ENCODE results near the gene PCSK2.
"Not testable (repeated sequence)": the region's sequence is repeated elsewhere in the genome, so short reads cannot be mapped to it uniquely, and the experiment has no call there.

PCSK2 gene

GRCh38 chr20:17226410-17227218 lies at the start of gene PCSK2:
PCSK2 (plus strand) TSS chr20:17227040; CDS start chr20:17227306, 266 bp downstream.
- peak; percentile 97 to 99 for DNase-seq

- no peak for DNase-seq
Observed at GRCh38 chr20:17177341-17177740, 49.5 kb upstream of the PCSK2 start.

GRCh38 chr20:17179840-17180239 lies 47.0 kb upstream of the PCSK2 start:
- DNase-seq = no peak

GRCh38 chr20:17189976-17190695 lies 36.7 kb upstream of the PCSK2 start:
- no peak for DNase-seq

- no peak for DNase-seq
Observed at GRCh38 chr20:17197041-17197440, 29.8 kb upstream of the PCSK2 start.

DNA sequence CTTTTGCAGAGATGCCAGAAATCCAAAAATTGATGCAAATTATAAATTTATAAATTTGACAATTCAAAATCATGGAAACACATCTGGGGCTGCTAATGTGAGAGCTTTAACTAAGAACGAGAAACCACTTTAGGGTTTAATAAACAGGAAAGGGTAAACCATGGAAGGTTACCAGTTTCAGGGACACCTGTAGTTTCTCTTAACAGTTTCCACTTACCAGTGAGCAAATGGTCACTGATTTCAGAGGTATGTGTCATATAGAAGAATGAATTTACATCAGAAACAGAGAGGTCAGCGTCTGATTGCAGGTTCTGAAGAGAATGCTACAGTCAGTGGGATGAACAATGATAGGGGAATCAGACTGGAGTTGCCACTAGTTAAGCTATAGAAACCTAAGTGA lies 24.8 kb upstream of the PCSK2 start:
- DNase-seq = no peak

GRCh38 chr20:17202673-17203072 lies 24.2 kb upstream of the PCSK2 start:
- DNase-seq = no peak

DNA sequence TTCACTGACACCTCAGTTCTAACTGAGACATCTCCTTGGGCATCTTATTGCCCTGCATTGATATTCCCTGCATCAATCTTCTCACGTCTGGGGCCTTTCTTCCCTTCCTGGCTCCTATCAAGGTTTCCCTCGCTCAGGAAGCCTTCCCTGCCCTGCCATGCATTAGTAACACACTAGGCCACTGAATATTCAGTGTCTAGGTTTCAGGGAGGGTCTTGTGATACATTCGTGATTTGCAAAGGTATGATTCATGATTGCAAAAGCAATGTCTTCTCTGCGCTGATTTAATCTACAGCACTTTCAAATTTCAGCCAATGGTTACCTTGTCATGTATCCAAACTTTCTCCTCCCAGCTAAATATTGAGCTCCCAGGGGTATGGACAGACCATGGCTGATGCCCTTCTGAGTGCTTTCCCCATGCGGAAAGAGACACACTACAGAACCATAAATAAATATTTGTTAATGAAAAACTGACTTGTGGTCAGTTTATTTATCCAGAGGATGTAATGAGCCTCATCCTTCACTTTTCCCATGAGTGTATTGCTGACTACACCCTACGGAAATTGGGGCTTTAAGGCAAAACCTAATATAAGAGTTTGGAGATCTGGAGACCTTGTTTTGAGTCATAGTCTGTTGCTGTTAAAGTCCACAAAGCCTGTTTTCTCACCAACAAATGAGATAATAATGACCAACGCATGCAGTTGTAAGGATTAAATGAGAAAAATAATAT lies 21.6 kb upstream of the PCSK2 start:
- no peak for DNase-seq

- DNase-seq = no peak
Observed at GRCh38 chr20:17210387-17210786, 16.5 kb upstream of the PCSK2 start.

GRCh38 chr20:17210983-17211382 lies 15.9 kb upstream of the PCSK2 start:
- no peak for DNase-seq

GRCh38 chr20:17215167-17215566 lies 11.7 kb upstream of the PCSK2 start:
- DNase-seq = no peak

DNA sequence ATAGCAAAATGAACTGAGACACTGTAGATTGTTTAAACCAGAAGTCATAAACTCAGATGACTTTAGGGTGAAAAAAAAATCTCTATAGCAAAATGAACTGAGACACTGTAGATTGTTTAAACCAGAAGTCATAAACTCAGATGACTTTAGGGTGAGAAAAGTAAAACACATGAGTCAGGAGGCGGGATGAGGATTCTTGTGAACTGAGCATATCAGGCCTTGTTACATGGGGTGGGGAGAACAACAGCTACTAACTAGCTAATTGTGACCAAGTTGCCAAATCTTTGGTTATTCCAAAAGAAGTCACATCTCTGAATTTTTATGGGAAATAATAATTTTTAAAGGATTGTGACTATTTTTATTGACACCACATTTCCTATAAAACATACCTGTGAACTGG lies 7.0 kb upstream of the PCSK2 start:
- not testable (repeated sequence) for DNase-seq

- DNase-seq = no peak
Observed at GRCh38 chr20:17223553-17223952, 3.3 kb upstream of the PCSK2 start.

DNA sequence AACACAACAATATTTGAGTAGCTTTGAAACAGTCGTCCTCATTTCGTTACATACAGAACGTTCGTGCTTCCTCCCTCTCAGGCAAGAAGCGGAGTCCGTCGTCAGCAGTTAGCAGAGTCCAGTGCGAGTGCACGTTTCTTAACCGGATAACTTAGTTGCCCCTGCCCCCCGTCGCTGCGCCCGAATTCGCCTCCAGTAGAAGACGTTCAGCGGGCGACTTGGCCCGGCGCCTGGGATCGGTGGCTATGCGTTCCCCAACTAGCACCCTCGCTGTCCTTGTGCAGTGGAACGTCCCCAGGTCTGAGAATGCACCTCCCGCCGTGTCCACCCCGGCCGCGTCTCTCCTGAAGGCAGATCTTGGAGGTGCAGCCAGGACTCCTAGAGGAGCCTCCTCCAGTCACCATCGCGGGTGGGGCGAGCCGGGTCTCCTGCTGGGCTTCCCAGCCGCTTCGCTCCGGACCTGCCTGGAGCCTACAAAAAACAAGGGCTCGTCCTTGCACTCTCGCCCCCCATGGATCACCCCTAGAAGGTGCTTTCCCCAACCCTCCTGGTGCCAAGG lies 910 bp upstream of the PCSK2 start:
- peak in 1 of 2 experiments; percentile 66 for DNase-seq

GRCh38 chr20:17227219-17227575 lies 357 bp downstream of the PCSK2 start:
- DNase-seq = peak; percentile 58 to 72

DNA sequence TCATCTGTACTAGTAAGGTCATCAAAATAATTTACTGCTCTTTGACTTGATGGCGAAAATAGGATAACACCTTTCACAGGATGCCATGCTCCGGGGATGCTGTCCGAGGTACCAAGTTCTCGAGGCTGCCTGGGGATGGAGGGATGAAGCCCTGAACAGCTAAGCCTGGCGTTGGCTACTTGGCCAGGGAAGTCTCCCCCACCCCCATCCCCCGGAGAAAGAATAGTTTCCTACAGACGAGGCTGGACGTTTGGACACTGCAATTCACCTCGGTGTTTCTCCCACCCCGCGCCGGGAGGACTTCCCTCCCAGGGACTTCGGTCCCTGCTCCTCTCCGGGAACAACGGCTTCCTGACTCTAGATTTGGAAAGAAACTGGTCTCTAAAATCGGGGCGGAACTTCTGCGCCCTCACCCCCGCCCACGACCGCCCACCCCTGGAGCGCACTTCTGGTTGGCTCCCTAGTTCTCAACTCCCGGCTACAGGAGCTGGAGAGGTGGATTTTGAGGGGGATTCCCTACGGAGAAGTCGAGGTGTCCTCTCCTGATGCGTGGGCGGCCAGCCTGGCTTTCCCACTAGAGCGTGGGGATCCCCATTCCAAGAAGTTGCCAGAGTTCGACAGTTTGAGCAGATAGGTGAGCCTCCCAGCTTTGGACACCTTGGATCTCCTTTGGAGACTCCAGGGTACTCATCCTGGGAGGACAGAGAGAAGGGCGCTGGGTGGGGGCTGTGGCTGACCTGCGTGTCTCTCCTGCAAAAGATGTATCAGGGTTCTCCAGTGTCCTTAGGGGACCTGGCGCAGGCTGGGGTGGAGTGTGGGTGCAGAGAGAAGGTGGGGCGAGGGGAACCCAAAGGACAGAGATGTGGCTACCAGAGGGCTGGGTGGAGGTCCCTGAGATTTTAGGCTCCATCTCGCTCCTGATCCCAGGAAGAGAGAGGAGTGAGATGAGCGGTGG lies 1.1 kb downstream of the PCSK2 start:
- peak in 1 of 2 experiments; percentile 54 for DNase-seq

DNA sequence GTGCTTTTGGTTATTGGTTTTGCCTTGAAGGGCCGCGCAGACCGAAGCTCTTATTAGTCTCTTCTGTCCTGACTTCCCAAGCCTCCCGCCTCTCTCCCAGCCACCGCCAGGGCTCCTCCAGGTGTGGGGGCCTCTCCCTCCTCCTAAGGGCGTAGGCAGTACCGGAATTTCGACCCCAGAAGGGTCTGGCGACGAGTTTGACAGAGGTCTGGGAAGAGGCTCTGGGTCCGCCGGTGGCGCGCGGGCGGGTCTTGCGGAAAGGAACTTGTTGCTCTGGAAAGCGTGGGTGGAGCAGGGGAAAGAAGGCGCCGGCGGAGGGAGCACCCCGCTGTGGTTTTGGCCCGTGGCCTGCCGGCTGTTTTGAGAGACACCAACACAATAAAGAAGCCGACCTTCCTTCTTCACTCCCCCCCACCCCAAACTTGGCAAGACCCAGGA lies 1.8 kb downstream of the PCSK2 start:
- peak in 1 of 2 experiments; percentile 59 for DNase-seq

DNA sequence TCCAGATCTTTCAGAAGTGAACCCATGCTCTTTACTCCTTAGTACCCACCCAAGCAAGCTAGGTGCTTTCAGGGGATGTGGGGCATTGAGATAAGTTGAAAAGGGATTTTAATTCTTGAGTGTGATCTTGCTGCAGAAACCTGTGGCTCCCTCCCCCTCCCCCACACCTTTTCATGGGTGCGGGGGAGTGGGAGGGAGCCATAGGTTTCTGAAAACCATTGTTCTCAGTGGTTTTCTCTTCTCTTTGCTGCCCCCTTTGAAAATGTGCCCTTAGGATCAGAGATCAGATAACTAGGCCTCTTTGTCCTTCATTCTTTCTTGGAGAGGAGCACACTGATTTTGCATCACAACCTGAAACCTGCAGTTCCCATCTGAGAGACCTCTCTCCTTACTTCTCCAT lies 2.4 kb downstream of the PCSK2 start:
- DNase-seq = no peak

- no peak for DNase-seq
Observed at GRCh38 chr20:17233626-17234025, 6.8 kb downstream of the PCSK2 start.

DNA sequence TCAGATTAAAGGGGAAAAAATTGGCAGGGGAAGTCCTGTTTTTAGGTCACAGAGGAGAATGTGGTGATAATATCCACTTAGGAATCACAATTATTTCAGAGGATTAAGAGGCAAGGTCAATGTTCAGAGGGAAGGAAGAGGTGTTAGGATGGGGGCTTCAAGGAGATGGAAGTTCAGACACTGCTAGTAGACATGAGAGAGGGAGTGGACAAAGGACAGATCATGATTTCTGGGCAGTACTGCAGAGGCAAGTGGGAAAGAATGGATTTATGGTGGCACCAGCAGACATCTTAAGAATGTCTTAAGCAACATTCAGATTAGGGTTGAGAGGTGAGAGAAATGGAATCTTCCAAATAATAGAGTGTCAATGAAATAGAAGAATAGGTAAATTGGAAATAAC lies 9.9 kb downstream of the PCSK2 start:
- DNase-seq = no peak

GRCh38 chr20:17248224-17248623 lies 21.4 kb downstream of the PCSK2 start:
- peak; percentile 27 to 69 for DNase-seq

DNA sequence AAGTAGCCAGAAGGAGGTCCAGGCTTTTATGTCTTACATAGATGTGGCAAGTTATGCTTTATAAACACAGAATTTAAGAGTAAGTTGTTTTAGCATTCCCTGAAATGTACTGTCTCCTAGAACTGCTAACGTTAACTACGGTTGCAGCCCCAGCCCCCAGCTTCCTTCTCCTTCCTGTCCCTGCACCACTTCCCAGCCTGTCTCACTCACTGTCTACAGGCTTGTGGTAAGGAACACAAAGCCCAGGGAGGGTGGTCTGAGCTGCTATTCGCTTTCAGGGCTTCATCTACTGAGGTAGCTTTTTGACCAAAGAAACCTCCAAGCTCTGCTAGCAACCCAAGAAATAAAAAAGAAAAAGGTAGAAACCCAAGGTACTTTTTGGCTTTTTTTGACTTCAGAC lies 35.9 kb downstream of the PCSK2 start:
- no peak for DNase-seq

Data from NCI-H524 (cell line).